Measurements from ENCODE around the gene TM9SF2. TPM values are rescaled to one million over a fixed set of nuclear protein-coding genes. Genes with fewer than 3 reads are reported as not detected.

TM9SF2 gene
- total RNA-seq, 1 donor = 160 TPM

DNA sequence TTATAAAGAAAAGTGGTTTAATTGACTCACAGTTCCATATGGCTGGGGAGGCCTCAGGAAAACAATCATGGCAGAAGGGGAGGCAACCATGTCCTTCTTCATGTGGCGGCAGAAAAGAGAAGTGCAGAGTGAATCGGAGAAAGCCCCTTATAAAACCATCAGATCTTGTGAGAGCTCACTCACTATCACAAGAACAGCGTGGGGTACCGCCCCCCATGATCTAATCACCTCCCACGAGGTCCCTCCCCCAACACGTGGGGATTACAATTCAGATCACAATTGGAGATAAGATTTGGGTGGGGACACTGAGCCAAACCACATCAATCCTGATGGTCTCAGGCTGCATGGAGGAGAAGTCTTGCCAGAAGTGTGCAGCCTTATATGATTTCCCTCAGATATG lies 26.0 kb downstream of the TM9SF2 start:
- Histone ChIP-seq H3K4me2 (ENCODE audit: insufficient read depth, low read length) (no peak overlapping the region), H2AFZ (ENCODE audit: low read length) (no peak overlapping the region), H3K27ac (ENCODE audit: low read depth, low read length) (no peak overlapping the region), H3K9me3 (ENCODE audit: low read depth, low read length) (no peaks in the 10 kb centered on the region), H3K4me1 (ENCODE audit: insufficient read depth, low read length) (no peaks in the 10 kb centered on the region), H3K27me3 (ENCODE audit: insufficient read depth, low read length) (no peaks in the 10 kb centered on the region), H3K79me2 (ENCODE audit: insufficient read depth, low read length) (peaks cover 24% of the 10 kb centered on the region), H3K36me3 (ENCODE audit: insufficient read depth, low read length) (peaks cover 30% of the 10 kb centered on the region), H4K20me1 (ENCODE audit: insufficient read depth, low read length) (peaks cover 10% of the 10 kb centered on the region), H3K4me3 (ENCODE audit: insufficient read depth, low read length) (no peak overlapping the region)
- no peak for DNase-seq (ENCODE audit: insufficient read length, low spot score, missing footprints)
- no peak for TF ChIP-seq CTCF (IDR thresholded peaks at IDR 0.05; ENCODE audit: extremely low read depth, low read depth, low read length)

GRCh38 chr13:99528547-99528946 lies 27.3 kb downstream of the TM9SF2 start:
- peaks cover 18% of the 10 kb centered on the region for H3K36me3 ChIP-seq (ENCODE audit: insufficient read depth, low read length)
- H4K20me1 ChIP-seq (ENCODE audit: insufficient read depth, low read length) = peaks cover 10% of the 10 kb centered on the region
- no peaks in the 10 kb centered on the region for H3K9me3 ChIP-seq (ENCODE audit: low read depth, low read length)
- no peak for TF ChIP-seq CTCF (IDR thresholded peaks at IDR 0.05; ENCODE audit: extremely low read depth, low read depth, low read length)
- no peak overlapping the region for H2AFZ ChIP-seq (ENCODE audit: low read length)
- DNase-seq (ENCODE audit: insufficient read length, low spot score, missing footprints) = peak; percentile 58
- no peak overlapping the region for H3K4me3 ChIP-seq (ENCODE audit: insufficient read depth, low read length)
- no peaks in the 10 kb centered on the region for H3K27me3 ChIP-seq (ENCODE audit: insufficient read depth, low read length)
- no peak overlapping the region for H3K4me2 ChIP-seq (ENCODE audit: insufficient read depth, low read length)
- H3K4me1 ChIP-seq (ENCODE audit: insufficient read depth, low read length) = no peaks in the 10 kb centered on the region
- H3K79me2 ChIP-seq (ENCODE audit: insufficient read depth, low read length) = peaks cover 25% of the 10 kb centered on the region
- no peak overlapping the region for H3K27ac ChIP-seq (ENCODE audit: low read depth, low read length)

GRCh38 chr13:99536023-99536422 lies 34.8 kb downstream of the TM9SF2 start:
- H3K4me2 ChIP-seq (ENCODE audit: insufficient read depth, low read length) = no peak overlapping the region
- no peak overlapping the region for H3K27ac ChIP-seq (ENCODE audit: low read depth, low read length)
- no peak overlapping the region for H3K4me3 ChIP-seq (ENCODE audit: insufficient read depth, low read length)
- TF ChIP-seq CTCF (IDR thresholded peaks at IDR 0.05; ENCODE audit: extremely low read depth, low read depth, low read length) = no peak
- H4K20me1 ChIP-seq (ENCODE audit: insufficient read depth, low read length) = no peaks in the 10 kb centered on the region
- H3K27me3 ChIP-seq (ENCODE audit: insufficient read depth, low read length) = no peaks in the 10 kb centered on the region
- peaks cover 14% of the 10 kb centered on the region for H3K36me3 ChIP-seq (ENCODE audit: insufficient read depth, low read length)
- no peak for DNase-seq (ENCODE audit: insufficient read length, low spot score, missing footprints)
- H3K79me2 ChIP-seq (ENCODE audit: insufficient read depth, low read length) = peaks cover 4% of the 10 kb centered on the region
- no peaks in the 10 kb centered on the region for H3K4me1 ChIP-seq (ENCODE audit: insufficient read depth, low read length)
- no peak overlapping the region for H2AFZ ChIP-seq (ENCODE audit: low read length)
- H3K9me3 ChIP-seq (ENCODE audit: low read depth, low read length) = no peaks in the 10 kb centered on the region

DNA sequence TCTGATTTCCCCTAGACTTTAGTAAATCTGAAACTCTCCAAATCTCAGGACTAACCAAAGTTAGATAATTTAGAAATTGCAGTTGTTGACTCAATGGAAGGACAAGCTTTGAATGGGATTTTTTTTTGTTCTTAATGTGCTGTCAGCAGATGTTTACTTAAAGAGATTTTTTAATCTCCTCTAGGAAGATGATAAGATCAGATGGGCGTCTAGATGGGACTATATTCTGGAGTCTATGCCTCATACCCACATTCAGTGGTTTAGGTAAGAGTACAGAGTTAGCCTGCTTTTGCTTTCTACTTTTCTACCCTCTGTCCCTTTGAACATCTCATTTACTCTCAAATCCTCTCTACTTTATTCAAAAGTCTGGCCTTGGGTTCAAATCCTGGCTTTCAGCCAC lies 39.3 kb downstream of the TM9SF2 start:
- no peak for TF ChIP-seq CTCF (IDR thresholded peaks at IDR 0.05; ENCODE audit: extremely low read depth, low read depth, low read length)
- no peak for DNase-seq (ENCODE audit: insufficient read length, low spot score, missing footprints)
- no peaks in the 10 kb centered on the region for H4K20me1 ChIP-seq (ENCODE audit: insufficient read depth, low read length)

More for the DNA sequence above, 39.3 kb downstream of the TM9SF2 start:
- Histone ChIP-seq H3K9me3 (ENCODE audit: low read depth, low read length) (no peaks in the 10 kb centered on the region), H3K36me3 (ENCODE audit: insufficient read depth, low read length) (peaks cover 42% of the 10 kb centered on the region), H3K27ac (ENCODE audit: low read depth, low read length) (no peak overlapping the region), H3K4me2 (ENCODE audit: insufficient read depth, low read length) (no peak overlapping the region), H3K27me3 (ENCODE audit: insufficient read depth, low read length) (no peaks in the 10 kb centered on the region), H2AFZ (ENCODE audit: low read length) (no peak overlapping the region), H3K4me3 (ENCODE audit: insufficient read depth, low read length) (no peak overlapping the region), H3K79me2 (ENCODE audit: insufficient read depth, low read length) (no peaks in the 10 kb centered on the region), H3K4me1 (ENCODE audit: insufficient read depth, low read length) (no peaks in the 10 kb centered on the region)

Measured in osteoblast (primary cell).